PC-3 (cell line): ENCODE measurements around the gene SNX32. TPM values are rescaled to one million over a fixed set of nuclear protein-coding genes. Genes with fewer than 3 reads are reported as not detected.
A peak's percentile ranks its signal among the peaks of the same experiment; 100 is the strongest.

Experiments used
- ATAC-seq: fragments of 200-7000 bp; cut with Tn5 transposase; 2 replicates; pipeline ENCODE4 v1.9.1; 2020; ENCODE audit warnings: mild to moderate bottlenecking, moderate library complexity
- BruUV-seq: library from RNA; stranded (reverse); fragments of 400-500 nt; replicated peaks from 2 replicates; lab custom pipeline; 2021; lab: Mats Ljungman, UMichigan
- CTCF ChIA-PET: fragments of 300-600 bp; sonication (Branson Sonifier 250); formaldehyde crosslinking; loops from one replicate; lab custom pipeline; 2022; ENCODE audit warnings: antibody characterized with exemption; lab: Charles Lee
- POLR2A ChIA-PET: fragments of 300-600 bp; sonication (Branson Sonifier 250); formaldehyde crosslinking; loops from one replicate; lab custom pipeline; 2022; ENCODE audit warnings: antibody characterized with exemption; ENCODE audit not compliant: unreplicated experiment; lab: Charles Lee
- DNase-seq: peaks from one replicate; pipeline ENCODE4 v3.0.0-alpha.2; 2015
- H2AFZ ChIP-seq: fragments of 300-600 bp; sonication (generic); 2 replicates; pipeline ENCODE4 v1.6.0; 2016; ENCODE audit warnings: antibody characterized with exemption, low read length
- H3F3A ChIP-seq: fragments of 300-600 bp; sonication (generic); one replicate; pipeline ENCODE4 v1.6.0; 2017; ENCODE audit warnings: antibody characterized with exemption, low read length, control low read depth, mild to moderate bottlenecking; ENCODE audit not compliant: unreplicated experiment
- H3K27ac ChIP-seq: fragments of 300-600 bp; sonication (generic); 2 replicates; pipeline ENCODE4 v1.5.1; 2016; ENCODE audit warnings: mild to moderate bottlenecking, low read length
- H3K27me3 ChIP-seq: fragments of 300-600 bp; sonication (generic); 2 replicates; pipeline ENCODE4 v1.6.1; 2016; ENCODE audit warnings: low read length, mixed read lengths
- H3K36me3 ChIP-seq: fragments of 300-600 bp; sonication (generic); 2 replicates; pipeline ENCODE4 v1.6.1; 2016; ENCODE audit warnings: low read depth, mixed run types, low read length, mixed read lengths
- H3K4me1 ChIP-seq: fragments of 300-600 bp; sonication (generic); 2 replicates; pipeline ENCODE4 v1.5.1; 2016; ENCODE audit warnings: low read length; ENCODE audit not compliant: insufficient read depth
- H3K4me2 ChIP-seq: fragments of 300-600 bp; sonication (generic); 2 replicates; pipeline ENCODE4 v1.6.0; 2016; ENCODE audit warnings: low read length
- H3K4me3 ChIP-seq: fragments of 300-600 bp; sonication (generic); 2 replicates; pipeline ENCODE4 v1.5.1; 2016; ENCODE audit warnings: mild to moderate bottlenecking, low read length, mixed read lengths
- H3K79me2 ChIP-seq: fragments of 300-600 bp; sonication (generic); 2 replicates; pipeline ENCODE4 v1.6.1; 2017; ENCODE audit warnings: low read length, mixed read lengths
- H3K9ac ChIP-seq: fragments of 300-600 bp; sonication (generic); 2 replicates; pipeline ENCODE4 v1.6.0; 2016; ENCODE audit warnings: mild to moderate bottlenecking, low read length
- H3K9me2 ChIP-seq: fragments of 300-600 bp; sonication (generic); replicated peaks from 2 replicates; pipeline ENCODE4 v1.6.1; 2016; ENCODE audit warnings: mixed run types, low read length, mixed read lengths
- H3K9me3 ChIP-seq: fragments of 300-600 bp; sonication (generic); 2 replicates; pipeline ENCODE4 v1.6.1; 2016; ENCODE audit warnings: low read length, mixed read lengths
- H4K20me1 ChIP-seq: fragments of 300-600 bp; sonication (generic); 2 replicates; pipeline ENCODE4 v1.6.1; 2016; ENCODE audit warnings: low read length, mixed read lengths
- EZH2 ChIP-seq: fragments of 300-600 bp; sonication (generic); IDR thresholded peaks from one replicate; pipeline ENCODE4 v1.6.1; 2017; ENCODE audit warnings: antibody characterized with exemption, mild to moderate bottlenecking, low read length; ENCODE audit not compliant: unreplicated experiment
- EZH2phosphoT487 ChIP-seq: fragments of 300-600 bp; sonication (generic); IDR thresholded peaks from 2 replicates; pipeline ENCODE4 v1.6.1; 2018; ENCODE audit warnings: mild to moderate bottlenecking, antibody characterized with exemption, low read length, borderline replicate concordance
- intact Hi-C: fragments of 100-400 bp; cut with micrococcal nuclease; formaldehyde crosslinking; loops from 2 replicates; pipeline ENCODE4 v1.9.0; 2023
- total RNA-seq: library from RNA; depleted of rRNA; stranded (reverse); fragments of >200 nt; gene quantifications from 2 replicates; pipeline ENCODE4 v1.2.3, GENCODE V29; 2014
- TF ChIP-seq, protein P1 (sequence below): fragments of 300-600 bp; sonication (generic); conservative IDR thresholded peaks from 2 replicates; pipeline ENCODE4 v1.5.1; 2017; ENCODE audit warnings: antibody characterized with exemption, low read depth, mild to moderate bottlenecking, low read length

The SNX32 gene
- total RNA-seq, 1 experiment from 2014 or later: not detected

DNA sequence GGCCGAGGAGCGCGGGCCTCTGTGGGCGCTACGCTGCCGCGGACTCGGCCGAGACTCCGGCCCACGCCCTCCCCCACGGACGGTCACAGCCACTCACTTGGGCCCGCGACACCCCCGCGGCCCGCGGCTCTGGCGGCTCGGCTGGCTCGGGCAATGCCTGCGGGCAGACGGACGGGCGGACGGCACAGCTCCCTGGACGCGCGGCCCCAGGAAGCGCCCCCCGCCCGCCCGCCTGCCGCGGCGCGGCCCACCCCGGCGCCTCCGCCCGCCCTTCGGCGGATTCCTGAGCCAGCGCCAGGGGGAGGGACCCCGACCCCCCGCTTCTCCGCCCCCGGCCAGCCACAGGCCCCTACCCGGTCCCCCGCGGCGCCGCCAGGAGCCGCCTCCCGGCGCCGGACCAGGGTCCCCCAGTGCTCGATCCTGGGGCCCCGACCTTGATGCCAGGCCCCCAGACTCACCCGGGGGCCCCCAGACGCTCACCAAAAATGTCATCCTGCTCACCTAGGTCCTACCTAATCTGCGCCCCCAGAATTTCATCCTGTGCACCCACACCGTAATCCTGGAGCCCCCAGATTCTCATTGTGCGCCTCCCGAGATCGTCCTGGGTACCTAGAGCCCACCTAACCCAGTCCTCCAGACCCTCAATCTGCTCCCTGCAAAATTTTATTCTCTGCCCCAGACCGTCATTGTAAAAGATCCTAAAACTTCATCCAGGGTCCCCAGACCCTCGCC is 39.0 kb downstream of the SNX32 start, which contains the start of gene EFEMP2:
Gene EFEMP2, minus strand, starts transcription at position 215 of the 732 bp plus-strand sequence. CDS start 446 bp downstream, outside the sequence.
- Histone ChIP-seq H3K9me2 (no peaks in the 10 kb centered on the region), H3K9me3 (no peaks in the 10 kb centered on the region), H3K79me2 (no peaks in the 10 kb centered on the region), H3K27ac (no peak within 1 kb of the TSS), H3K4me3 (peak within 1 kb of the TSS; percentile 78), H3K4me1 (peaks cover 6% of the 10 kb centered on the region), H3K36me3 (no peaks in the 10 kb centered on the region), H3F3A (no peaks in the 10 kb centered on the region), H2AFZ (peak within 1 kb of the TSS; percentile 87), H4K20me1 (no peaks in the 10 kb centered on the region), H3K9ac (peak within 1 kb of the TSS; percentile 55), H3K4me2 (peak within 1 kb of the TSS; percentile 99), H3K27me3 (no peaks in the 10 kb centered on the region)
- intact Hi-C loops: no loop called here
- ChIA-PET POLR2A (interaction anchor here (0.7 kb wide), 1 partner anchor 12 kb away, joined by 3 read pairs; no protein-coding TSS in a partner anchor), CTCF (interaction anchor here (1.0 kb wide), 1 partner anchor 13 kb away, joined by 3 read pairs; the partner anchor contains the start of gene MUS81)
- ATAC-seq (0 out of 2 replicates have a peak, but pooled peaks have one; percentile 2), DNase-seq (no peak)
- BruUV-seq: no TSS peak
- TF ChIP-seq, protein P1, sequence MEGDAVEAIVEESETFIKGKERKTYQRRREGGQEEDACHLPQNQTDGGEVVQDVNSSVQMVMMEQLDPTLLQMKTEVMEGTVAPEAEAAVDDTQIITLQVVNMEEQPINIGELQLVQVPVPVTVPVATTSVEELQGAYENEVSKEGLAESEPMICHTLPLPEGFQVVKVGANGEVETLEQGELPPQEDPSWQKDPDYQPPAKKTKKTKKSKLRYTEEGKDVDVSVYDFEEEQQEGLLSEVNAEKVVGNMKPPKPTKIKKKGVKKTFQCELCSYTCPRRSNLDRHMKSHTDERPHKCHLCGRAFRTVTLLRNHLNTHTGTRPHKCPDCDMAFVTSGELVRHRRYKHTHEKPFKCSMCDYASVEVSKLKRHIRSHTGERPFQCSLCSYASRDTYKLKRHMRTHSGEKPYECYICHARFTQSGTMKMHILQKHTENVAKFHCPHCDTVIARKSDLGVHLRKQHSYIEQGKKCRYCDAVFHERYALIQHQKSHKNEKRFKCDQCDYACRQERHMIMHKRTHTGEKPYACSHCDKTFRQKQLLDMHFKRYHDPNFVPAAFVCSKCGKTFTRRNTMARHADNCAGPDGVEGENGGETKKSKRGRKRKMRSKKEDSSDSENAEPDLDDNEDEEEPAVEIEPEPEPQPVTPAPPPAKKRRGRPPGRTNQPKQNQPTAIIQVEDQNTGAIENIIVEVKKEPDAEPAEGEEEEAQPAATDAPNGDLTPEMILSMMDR: no peak
- TF ChIP-seq EZH2 (no peak), EZH2phosphoT487 (no peak)

DNA sequence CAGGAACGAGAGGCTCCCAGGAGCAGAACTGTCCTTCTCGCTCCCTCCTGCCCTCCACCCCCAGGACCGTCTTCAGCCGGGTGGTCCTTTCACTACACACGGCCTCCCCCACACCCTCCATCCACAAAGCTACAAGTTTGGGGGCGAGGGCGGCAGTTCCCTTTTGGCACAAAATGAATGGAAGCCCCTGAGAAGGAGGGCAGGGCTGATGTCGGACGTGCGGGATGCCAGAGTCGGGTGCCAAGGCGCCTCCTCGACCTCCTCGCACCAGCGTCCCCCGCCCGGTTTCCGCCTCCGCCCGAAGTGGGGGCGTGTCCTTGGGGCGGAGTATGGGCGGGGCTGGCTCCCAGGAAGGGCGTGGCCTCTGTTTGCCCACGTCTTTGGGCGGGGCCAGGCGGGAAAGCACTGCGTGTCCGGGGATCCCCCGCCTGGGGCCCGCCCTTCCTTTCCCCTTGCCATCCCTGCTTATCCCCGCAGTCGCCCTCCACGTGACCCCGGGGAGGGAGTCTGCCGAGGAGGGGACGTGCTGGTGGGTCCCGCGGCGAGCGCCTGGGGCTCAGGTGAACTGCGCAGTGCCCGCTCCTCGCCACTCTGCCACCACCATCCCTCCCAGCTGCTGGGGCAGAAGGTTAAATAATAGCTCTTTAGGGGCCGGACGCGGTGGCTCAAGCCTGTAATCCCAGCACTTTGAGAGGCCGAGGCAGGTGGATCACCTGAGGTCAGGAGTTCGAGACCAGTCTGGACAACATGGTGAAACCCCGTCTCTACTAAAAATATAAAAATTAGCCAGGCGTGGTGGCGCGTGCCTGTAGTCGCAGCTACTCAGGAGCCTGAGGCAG is 39.8 kb downstream of the SNX32 start:
- DNase-seq (peak; percentile 98), ATAC-seq (peak; percentile 76)
- peak overlapping the region; percentile 87 for H2AFZ ChIP-seq
- no peaks in the 10 kb centered on the region for H3F3A ChIP-seq
- no peaks in the 10 kb centered on the region for H3K79me2 ChIP-seq
- H3K27ac ChIP-seq: no peak overlapping the region
- H3K4me3 ChIP-seq: peak overlapping the region; percentile 78
- CTCF ChIA-PET: interaction anchor here (1.0 kb wide), 1 partner anchor 15 kb away, joined by 3 read pairs; the partner anchor contains the start of gene FIBP
- H3K4me1 ChIP-seq: peaks cover 6% of the 10 kb centered on the region
- intact Hi-C loops: no loop called here
- peak overlapping the region; percentile 55 for H3K9ac ChIP-seq
- no peaks in the 10 kb centered on the region for H3K36me3 ChIP-seq
- TSS peak; percentile 82 for BruUV-seq
- no peaks in the 10 kb centered on the region for H3K27me3 ChIP-seq
- no peaks in the 10 kb centered on the region for H3K9me2 ChIP-seq
- peak overlapping the region; percentile 99 for H3K4me2 ChIP-seq
- TF ChIP-seq, protein P1: no peak
- TF ChIP-seq EZH2 (no peak), EZH2phosphoT487 (no peak)
- H3K9me3 ChIP-seq: no peaks in the 10 kb centered on the region
- POLR2A ChIA-PET: interaction anchor here (0.7 kb wide), 1 partner anchor 13 kb away, joined by 3 read pairs; no protein-coding TSS in a partner anchor
- no peaks in the 10 kb centered on the region for H4K20me1 ChIP-seq
